Omental fat pad (tissue), 4 donors: ENCODE data around the gene CELA2A. TPM values are rescaled to one million over a fixed set of nuclear protein-coding genes. Genes with fewer than 3 reads are reported as not detected.

Experiments used
- total RNA-seq, 4 donors: library from RNA; depleted of rRNA; stranded (reverse); fragments of >200 nt; gene quantifications; one replicate each; pipeline ENCODE4 v1.1.0, GENCODE V29; 2016

CELA2A gene
- total RNA-seq, 4 donors from 2014 or later = not detected

Other genes with a start within 250 kb of the CELA2A start
- under 1 TPM in 1 of 4 donors, not detected in 3; 0.96 TPM for gene FHAD1, start 209.5 kb upstream of the CELA2A start, total RNA-seq
- gene EFHD2, start 46.8 kb upstream of the CELA2A start, total RNA-seq = 100 to 1,000 TPM in 1 of 4 donors, 10 to 100 TPM in 3; 35.6 to 120 (median 54.4) TPM
- under 1 TPM in 2 of 4 donors, not detected in 2; 0.36 to 0.74 TPM for gene CTRC, start 18.3 kb upstream of the CELA2A start, total RNA-seq
- gene CELA2B, start 19.4 kb downstream of the CELA2A start, total RNA-seq = not detected
- 10 to 100 TPM in 1 of 4 donors, 1 to 10 TPM in 3; 9.3 to 37.7 (median 9.7) TPM for gene CASP9, start 67.5 kb downstream of the CELA2A start, total RNA-seq
- 10 to 100 TPM; 13.2 to 19.7 (median 15.1) TPM for gene DNAJC16, start 70.1 kb downstream of the CELA2A start, total RNA-seq
- gene AGMAT, start 128.3 kb downstream of the CELA2A start, total RNA-seq = under 1 TPM in 3 of 4 donors, not detected in 1; 0.24 to 0.65 (median 0.44) TPM
- gene DDI2, start 160.7 kb downstream of the CELA2A start, total RNA-seq = 10 to 100 TPM; 49.3 to 63.2 (median 54.5) TPM
- gene PLEKHM2, start 227.6 kb downstream of the CELA2A start, total RNA-seq = 10 to 100 TPM; 34.4 to 81.1 (median 50.0) TPM